Testis (tissue), 2 donors: ENCODE data around the gene NACC2.

Source experiments
- POLR2A ChIP-seq: fragments of 450-650 bp; IDR thresholded peaks from one replicate; pipeline ENCODE4 v1.6.1; 2017; ENCODE audit warnings: antibody characterized with exemption, mild to moderate bottlenecking, moderate library complexity
- TF ChIP-seq, protein P1 (sequence below), 3 experiments: fragments of 450-650 bp in 2 of 3; fragments of 200-600 bp in 1 of 3; sonication (generic) in 1 of 3; IDR thresholded peaks; one replicate each; pipeline ENCODE4 v1.5.1; 2016 to 2019; ENCODE audit warnings: antibody characterized with exemption in 3 of 3, mild to moderate bottlenecking in 2 of 3, moderate library complexity in 1 of 3

DNA sequence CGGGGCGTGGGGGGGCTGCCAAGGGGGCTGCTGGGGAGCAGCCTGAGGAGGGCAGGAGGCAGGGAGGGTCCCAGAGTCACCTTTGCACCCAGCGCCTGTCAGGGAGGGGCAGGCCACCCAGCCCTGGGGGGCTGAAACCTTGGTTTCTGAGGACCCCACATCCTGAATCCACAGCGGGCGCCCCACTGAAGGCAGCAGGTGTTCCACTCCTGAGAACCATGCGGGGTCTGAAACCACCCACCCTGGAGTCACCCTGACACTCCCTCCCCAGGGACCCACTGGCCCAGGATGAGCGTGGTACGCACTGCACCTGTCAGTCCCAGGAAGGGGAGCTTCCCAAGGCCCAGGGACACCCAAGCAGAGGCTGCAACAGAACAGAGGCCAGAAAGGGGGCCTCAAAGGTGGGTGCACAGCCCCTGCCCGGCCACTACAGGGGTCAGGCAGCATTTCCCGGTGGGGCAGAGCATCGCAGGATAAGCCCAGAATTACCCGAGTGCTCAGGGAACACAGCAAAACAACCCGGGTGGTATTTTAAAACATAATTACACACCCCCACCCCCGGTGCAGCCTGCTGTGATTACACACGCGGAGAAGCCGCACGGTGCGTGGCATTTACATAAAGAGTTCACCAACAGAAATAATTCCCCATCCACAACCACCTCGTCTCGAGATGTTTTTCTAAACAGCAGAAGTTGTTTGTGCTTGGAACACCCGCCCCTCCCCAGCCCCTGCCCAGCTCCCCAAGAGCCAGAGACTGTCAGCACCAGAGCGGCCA is 76.6 kb downstream of the NACC2 start:
- TF ChIP-seq, protein P1, sequence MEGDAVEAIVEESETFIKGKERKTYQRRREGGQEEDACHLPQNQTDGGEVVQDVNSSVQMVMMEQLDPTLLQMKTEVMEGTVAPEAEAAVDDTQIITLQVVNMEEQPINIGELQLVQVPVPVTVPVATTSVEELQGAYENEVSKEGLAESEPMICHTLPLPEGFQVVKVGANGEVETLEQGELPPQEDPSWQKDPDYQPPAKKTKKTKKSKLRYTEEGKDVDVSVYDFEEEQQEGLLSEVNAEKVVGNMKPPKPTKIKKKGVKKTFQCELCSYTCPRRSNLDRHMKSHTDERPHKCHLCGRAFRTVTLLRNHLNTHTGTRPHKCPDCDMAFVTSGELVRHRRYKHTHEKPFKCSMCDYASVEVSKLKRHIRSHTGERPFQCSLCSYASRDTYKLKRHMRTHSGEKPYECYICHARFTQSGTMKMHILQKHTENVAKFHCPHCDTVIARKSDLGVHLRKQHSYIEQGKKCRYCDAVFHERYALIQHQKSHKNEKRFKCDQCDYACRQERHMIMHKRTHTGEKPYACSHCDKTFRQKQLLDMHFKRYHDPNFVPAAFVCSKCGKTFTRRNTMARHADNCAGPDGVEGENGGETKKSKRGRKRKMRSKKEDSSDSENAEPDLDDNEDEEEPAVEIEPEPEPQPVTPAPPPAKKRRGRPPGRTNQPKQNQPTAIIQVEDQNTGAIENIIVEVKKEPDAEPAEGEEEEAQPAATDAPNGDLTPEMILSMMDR (IDR thresholded peaks at IDR 0.05), result no peak
- no peak for TF ChIP-seq POLR2A
